ENCODE data around the gene SERGEF.

- no peak for TF ChIP-seq POLR2AphosphoS5 (IDR thresholded peaks at IDR 0.05)
- no peak for TF ChIP-seq CTCF (IDR thresholded peaks at IDR 0.05)
Observed at GRCh38 chr11:17751558-17751957, 261.3 kb downstream of the SERGEF start.

Data from prostate gland (tissue), 2 donors.